NCI-H748 treated with DMSO at 0.1 percent for 48 hours (cell line): Measurements from ENCODE around the gene ZBTB32.

Experiments
- DNase-seq: peaks from one replicate; lab custom pipeline; 2025; lab: John Stamatoyannopoulos, UW

The ZBTB32 gene

GRCh38 chr19:35695895-35696422 lies 8.4 kb upstream of the ZBTB32 start:
- DNase-seq, result no peak

GRCh38 chr19:35696835-35697234 lies 7.5 kb upstream of the ZBTB32 start:
- DNase-seq, result no peak

- peak; percentile 98 for DNase-seq
These were observed 1.9 kb upstream of the ZBTB32 start for GRCh38 chr19:35702223-35703012.

- DNase-seq, result no peak
These were observed 1.0 kb upstream of the ZBTB32 start for GRCh38 chr19:35703343-35703742.

- no peak for DNase-seq
These were observed 4.0 kb downstream of the ZBTB32 start for GRCh38 chr19:35708391-35708790.

GRCh38 chr19:35710784-35711723 lies 6.7 kb downstream of the ZBTB32 start:
- no peak for DNase-seq

GRCh38 chr19:35712567-35713505 lies 8.5 kb downstream of the ZBTB32 start:
- no peak for DNase-seq

GRCh38 chr19:35713506-35713850 lies 9.1 kb downstream of the ZBTB32 start:
- DNase-seq, result no peak

- no peak for DNase-seq
These were observed 9.6 kb downstream of the ZBTB32 start for GRCh38 chr19:35713904-35714495.

GRCh38 chr19:35714601-35715354 lies 10.4 kb downstream of the ZBTB32 start:
- DNase-seq, result no peak

- no peak for DNase-seq
These were observed 11.0 kb downstream of the ZBTB32 start for GRCh38 chr19:35715355-35715809.

- peak; percentile 35 for DNase-seq
These were observed 11.8 kb downstream of the ZBTB32 start for GRCh38 chr19:35715981-35716800.

GRCh38 chr19:35716801-35717664 lies 12.7 kb downstream of the ZBTB32 start:
- peak; percentile 98 for DNase-seq

GRCh38 chr19:35717665-35718344 lies 13.4 kb downstream of the ZBTB32 start, which contains the start of gene KMT2B:
KMT2B (plus strand) TSS chr19:35718003; CDS start chr19:35718019, 16 bp downstream.
- DNase-seq, result peak; percentile 92

GRCh38 chr19:35718345-35719041 lies 14.1 kb downstream of the ZBTB32 start:
- DNase-seq, result no peak

GRCh38 chr19:35719402-35720162 lies 15.2 kb downstream of the ZBTB32 start:
- DNase-seq, result no peak

- no peak for DNase-seq
These were observed 15.8 kb downstream of the ZBTB32 start for GRCh38 chr19:35720163-35720524.
